HUES48 (cell line): Measurements from ENCODE around the gene RTP4.

Experiments used
- H3K27ac ChIP-seq: one replicate; pipeline ENCODE4 v1.7.0; 2013; ENCODE audit warnings: low read depth, low read length, inconsistent platforms
- H3K27me3 ChIP-seq: 2 replicates; pipeline ENCODE4 v1.6.1; 2013; ENCODE audit warnings: mild to moderate bottlenecking, low read length; ENCODE audit not compliant: control insufficient read depth, insufficient read depth
- H3K36me3 ChIP-seq: 2 replicates; pipeline ENCODE4 v1.6.1; 2013; ENCODE audit warnings: low read length; ENCODE audit not compliant: control insufficient read depth, insufficient read depth
- H3K4me1 ChIP-seq: 2 replicates; pipeline ENCODE4 v1.6.1; 2013; ENCODE audit warnings: mild to moderate bottlenecking, low read length; ENCODE audit not compliant: control insufficient read depth, insufficient read depth
- H3K4me3 ChIP-seq: 2 replicates; pipeline ENCODE4 v1.5.1; 2013; ENCODE audit warnings: mild to moderate bottlenecking, low read depth, low read length
- H3K9ac ChIP-seq: 2 replicates; pipeline ENCODE4 v1.6.1; 2013; ENCODE audit warnings: mild to moderate bottlenecking, low read depth, low read length, moderate library complexity
- H3K9me3 ChIP-seq: 2 replicates; pipeline ENCODE4 v1.6.1; 2013; ENCODE audit warnings: low read length; ENCODE audit not compliant: control insufficient read depth, insufficient read depth

The RTP4 gene

DNA sequence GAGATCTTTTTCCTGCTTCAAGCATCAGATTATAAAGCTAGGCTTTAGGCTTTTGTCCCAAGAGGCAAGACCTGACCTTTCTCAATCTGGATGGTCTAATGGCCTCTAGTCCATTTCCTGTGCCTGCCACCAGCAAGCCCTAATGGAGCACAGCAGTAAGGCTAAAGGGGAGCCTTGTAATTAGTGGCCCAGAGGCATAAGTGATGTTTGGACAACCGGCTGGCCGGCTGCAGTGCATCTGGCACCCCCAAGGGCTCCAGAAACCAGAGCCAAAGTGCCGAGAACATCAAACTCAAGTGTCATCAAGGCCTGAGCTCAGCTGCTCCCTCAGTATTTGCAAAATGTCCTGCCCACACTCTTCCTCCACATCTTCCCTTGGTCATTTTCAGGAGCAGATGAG lies 31.9 kb upstream of the RTP4 start:
- H3K9ac ChIP-seq = no peak overlapping the region
- no peaks in the 10 kb centered on the region for H3K9me3 ChIP-seq
- no peak overlapping the region for H3K27ac ChIP-seq
- H3K27me3 ChIP-seq = no peaks in the 10 kb centered on the region
- no peaks in the 10 kb centered on the region for H3K4me1 ChIP-seq
- H3K36me3 ChIP-seq = no peaks in the 10 kb centered on the region
- H3K4me3 ChIP-seq = no peak overlapping the region

DNA sequence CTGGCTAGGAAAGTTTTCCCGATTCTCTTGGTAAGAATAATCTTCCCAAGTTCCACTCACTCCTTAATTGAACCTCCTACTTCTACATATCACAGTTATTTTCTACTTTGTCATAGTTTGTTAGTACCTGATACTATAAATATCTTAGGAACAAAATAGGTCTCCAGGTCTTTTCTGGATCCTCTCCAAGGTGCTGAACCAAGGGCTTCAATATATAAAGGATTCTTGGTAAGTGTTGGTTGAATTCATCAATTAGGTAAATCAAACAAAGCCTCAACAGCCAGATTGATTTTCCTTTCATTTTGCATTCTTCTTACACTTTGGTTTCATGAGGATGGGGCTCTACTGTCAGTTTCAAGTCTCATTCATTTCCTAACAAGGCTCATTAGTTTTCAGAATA lies 27.6 kb upstream of the RTP4 start:
- no peaks in the 10 kb centered on the region for H3K27me3 ChIP-seq
- no peaks in the 10 kb centered on the region for H3K9me3 ChIP-seq
- no peaks in the 10 kb centered on the region for H3K4me1 ChIP-seq
- H3K4me3 ChIP-seq = no peak overlapping the region
- no peaks in the 10 kb centered on the region for H3K36me3 ChIP-seq
- H3K27ac ChIP-seq = no peak overlapping the region
- no peak overlapping the region for H3K9ac ChIP-seq

DNA sequence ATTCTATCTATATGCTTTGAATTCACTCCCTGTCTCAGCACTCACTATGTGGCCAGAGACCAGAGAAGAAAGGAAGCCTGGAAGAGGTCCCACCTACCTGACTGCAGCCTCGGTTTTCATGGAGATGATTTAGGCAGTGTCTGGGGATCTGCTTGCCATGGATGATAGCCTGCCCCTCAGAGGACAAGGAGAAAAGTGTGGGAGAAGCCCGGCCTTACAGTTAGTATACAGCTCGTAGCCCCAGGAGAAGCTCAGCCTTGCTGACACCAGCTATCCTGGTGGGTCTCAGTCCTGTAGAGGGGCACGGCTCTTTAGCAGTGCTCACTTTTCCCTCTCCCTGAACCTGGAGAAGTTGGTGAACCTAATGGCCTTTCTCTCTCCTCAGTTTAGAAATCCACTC lies 25.9 kb upstream of the RTP4 start:
- Histone ChIP-seq H3K36me3 (no peaks in the 10 kb centered on the region), H3K4me1 (no peaks in the 10 kb centered on the region), H3K4me3 (no peak overlapping the region), H3K27ac (no peak overlapping the region), H3K9me3 (no peaks in the 10 kb centered on the region), H3K9ac (no peak overlapping the region), H3K27me3 (no peaks in the 10 kb centered on the region)

- H3K4me3 ChIP-seq = no peak overlapping the region
- H3K4me1 ChIP-seq = no peaks in the 10 kb centered on the region
- no peak overlapping the region for H3K9ac ChIP-seq
- no peak overlapping the region for H3K27ac ChIP-seq
- no peaks in the 10 kb centered on the region for H3K9me3 ChIP-seq
- no peaks in the 10 kb centered on the region for H3K27me3 ChIP-seq
- H3K36me3 ChIP-seq = no peaks in the 10 kb centered on the region
These were observed 24.5 kb upstream of the RTP4 start for GRCh38 chr3:187343670-187344069.

DNA sequence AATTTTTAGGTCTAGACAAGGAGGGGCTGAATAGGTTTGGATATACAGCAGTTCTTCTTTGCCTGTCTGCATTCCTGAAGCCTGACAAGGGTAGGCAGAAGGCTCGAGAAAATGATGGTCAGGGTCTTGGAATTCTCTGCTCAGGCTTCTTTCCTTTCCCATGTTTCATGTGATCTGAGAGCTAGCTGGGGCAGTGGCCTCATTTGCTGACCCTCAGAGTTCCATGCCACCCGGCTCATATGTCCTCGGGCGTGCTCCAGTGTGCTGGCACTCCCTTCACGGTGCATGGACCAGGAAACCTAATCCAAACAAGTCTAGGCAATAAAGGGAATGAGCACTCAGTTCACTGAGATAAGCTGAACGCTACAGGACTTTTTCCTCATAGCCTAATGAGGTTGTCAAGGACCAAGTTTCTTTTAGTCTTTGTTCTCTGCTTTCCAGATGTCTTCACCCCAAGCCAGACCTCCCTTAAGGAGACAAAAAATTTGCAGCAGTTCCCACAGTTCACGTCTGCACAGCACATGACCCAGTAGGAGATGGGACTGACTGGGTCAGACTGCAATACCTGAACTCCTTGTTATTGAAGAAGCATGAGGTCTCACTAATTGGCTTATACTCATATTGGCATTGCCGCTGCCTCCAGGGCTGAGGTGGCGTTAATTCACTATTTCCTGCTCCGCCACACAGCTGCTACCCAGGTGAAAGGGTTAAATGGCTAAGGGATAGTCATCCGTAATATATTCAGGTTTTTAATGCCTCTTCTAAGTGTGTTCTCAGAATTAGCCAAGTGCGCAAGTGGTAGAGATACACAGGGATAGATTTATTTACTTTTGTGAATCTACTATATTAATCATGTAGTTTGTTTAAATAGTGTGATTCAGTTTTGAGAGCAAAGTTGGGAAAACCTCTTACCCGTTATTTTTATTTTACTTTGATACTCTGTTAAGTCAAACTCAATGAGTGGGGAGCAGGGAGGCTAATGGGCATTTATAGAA lies 15.3 kb upstream of the RTP4 start:
- H3K27ac ChIP-seq = no peak overlapping the region
- no peak overlapping the region for H3K4me3 ChIP-seq

DNA sequence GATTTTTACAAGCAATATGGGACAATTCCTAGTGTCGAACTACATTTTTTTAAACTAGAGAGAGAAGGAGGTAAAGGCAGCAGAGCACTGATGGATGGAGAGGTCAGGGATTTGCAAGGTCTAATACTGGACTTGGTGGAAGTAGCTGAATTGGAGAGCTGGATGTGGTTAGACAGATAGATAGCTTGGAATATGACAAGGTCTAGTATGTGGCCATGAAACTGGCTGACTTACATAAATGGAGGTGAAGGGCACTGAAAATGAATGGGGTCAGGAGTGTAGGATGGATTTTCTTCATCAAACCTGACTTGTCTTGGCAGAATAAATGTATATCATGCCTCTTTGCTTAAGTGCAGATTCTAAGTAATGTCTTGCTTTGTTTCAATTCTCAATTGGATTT lies 10.1 kb upstream of the RTP4 start:
- no peak overlapping the region for H3K4me3 ChIP-seq

More for the DNA sequence above, 15.3 kb upstream of the RTP4 start:
- H3K27me3 ChIP-seq = no peaks in the 10 kb centered on the region
- no peak overlapping the region for H3K9ac ChIP-seq
- no peaks in the 10 kb centered on the region for H3K36me3 ChIP-seq
- H3K4me1 ChIP-seq = no peaks in the 10 kb centered on the region
- no peaks in the 10 kb centered on the region for H3K9me3 ChIP-seq

GRCh38 chr3:187359798-187360486 lies 8.2 kb upstream of the RTP4 start:
- peaks cover 53% of the 10 kb centered on the region for H3K4me1 ChIP-seq
- H3K9me3 ChIP-seq = no peaks in the 10 kb centered on the region
- 0 out of 2 replicates have a peak overlapping the region, but pooled peaks have one; percentile 10 for H3K4me3 ChIP-seq
- H3K27me3 ChIP-seq = no peaks in the 10 kb centered on the region
- no peak overlapping the region; the same call in 1 of the 2 replicates for H3K9ac ChIP-seq
- no peaks in the 10 kb centered on the region for H3K36me3 ChIP-seq
- H3K27ac ChIP-seq = peak overlapping the region; percentile 88

More for the DNA sequence above, 10.1 kb upstream of the RTP4 start:
- H3K27ac ChIP-seq = no peak overlapping the region
- no peaks in the 10 kb centered on the region for H3K27me3 ChIP-seq
- no peak overlapping the region for H3K9ac ChIP-seq
- H3K36me3 ChIP-seq = no peaks in the 10 kb centered on the region
- H3K9me3 ChIP-seq = no peaks in the 10 kb centered on the region
- peaks cover 39% of the 10 kb centered on the region for H3K4me1 ChIP-seq

- no peaks in the 10 kb centered on the region for H3K36me3 ChIP-seq
- H3K27ac ChIP-seq = peak overlapping the region; percentile 88
- H3K27me3 ChIP-seq = no peaks in the 10 kb centered on the region
- H3K4me1 ChIP-seq = peaks cover 53% of the 10 kb centered on the region
- H3K4me3 ChIP-seq = 0 out of 2 replicates have a peak overlapping the region, but pooled peaks have one; percentile 10
- H3K9me3 ChIP-seq = no peaks in the 10 kb centered on the region
- H3K9ac ChIP-seq = no peak overlapping the region; the same call in 1 of the 2 replicates
These were observed 7.6 kb upstream of the RTP4 start for GRCh38 chr3:187360596-187360995.

- Histone ChIP-seq H3K9ac (no peak overlapping the region), H3K4me3 (no peak overlapping the region), H3K9me3 (no peaks in the 10 kb centered on the region), H3K4me1 (peaks cover 53% of the 10 kb centered on the region), H3K27ac (peak overlapping the region; percentile 43), H3K27me3 (no peaks in the 10 kb centered on the region), H3K36me3 (no peaks in the 10 kb centered on the region)
These were observed 6.3 kb upstream of the RTP4 start for GRCh38 chr3:187361835-187362234.

DNA sequence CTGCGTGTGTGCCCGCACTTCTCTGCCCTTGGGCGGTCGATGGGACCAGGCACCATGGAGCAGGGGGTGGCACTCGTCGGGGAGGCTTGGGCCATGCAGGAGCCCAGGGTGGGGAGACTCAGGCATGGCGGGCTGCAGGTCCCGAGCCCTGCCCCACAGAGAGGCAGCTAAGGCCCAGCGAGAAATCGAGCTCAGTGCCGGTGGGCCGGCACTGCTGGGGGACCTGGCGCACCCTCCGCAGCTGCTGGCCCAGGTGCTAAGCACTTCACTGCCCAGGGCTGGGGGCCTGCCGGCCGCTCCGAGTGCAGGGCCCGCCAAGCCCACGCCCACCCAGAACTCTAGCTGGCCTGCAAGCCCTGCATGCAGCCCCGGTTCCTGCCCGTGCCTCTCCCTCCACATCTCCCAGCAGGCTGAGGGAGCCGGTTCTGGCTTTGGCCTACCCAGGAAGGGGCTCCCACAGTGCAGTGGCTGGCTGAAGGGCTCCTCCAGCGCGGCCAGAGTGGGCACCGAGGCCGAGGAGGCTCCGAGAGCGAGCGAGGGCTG lies 553 bp upstream of the RTP4 start:
- Histone ChIP-seq H3K4me1 (peaks cover 19% of the 10 kb centered on the region), H3K9me3 (no peaks in the 10 kb centered on the region), H3K4me3 (no peak overlapping the region), H3K9ac (no peak overlapping the region), H3K27me3 (no peaks in the 10 kb centered on the region), H3K36me3 (no peaks in the 10 kb centered on the region), H3K27ac (no peak overlapping the region)

DNA sequence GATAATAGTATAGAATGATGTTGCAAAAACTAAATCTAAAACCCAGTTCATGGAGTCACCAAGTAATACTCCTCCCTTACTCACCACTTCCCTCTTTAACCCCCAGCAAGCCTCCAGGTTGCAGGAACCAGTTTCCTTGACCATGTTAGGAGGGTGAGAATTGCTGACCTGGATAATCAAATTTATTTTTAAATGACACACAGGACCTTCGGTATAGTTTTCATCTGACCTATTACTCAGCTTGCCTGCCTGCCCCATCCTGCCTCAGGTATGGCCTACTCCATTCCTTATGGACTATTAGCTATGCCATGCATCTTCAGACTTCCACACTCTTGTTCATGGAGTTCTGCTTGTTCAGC lies 883 bp downstream of the RTP4 start:
- peaks cover 7% of the 10 kb centered on the region for H3K4me1 ChIP-seq
- no peaks in the 10 kb centered on the region for H3K36me3 ChIP-seq
- no peak overlapping the region for H3K27ac ChIP-seq
- H3K27me3 ChIP-seq = no peaks in the 10 kb centered on the region
- H3K9me3 ChIP-seq = no peaks in the 10 kb centered on the region
- H3K9ac ChIP-seq = no peak overlapping the region
- H3K4me3 ChIP-seq = no peak overlapping the region
